Measurements from ENCODE around the gene VPS50.

Gene VPS50

DNA sequence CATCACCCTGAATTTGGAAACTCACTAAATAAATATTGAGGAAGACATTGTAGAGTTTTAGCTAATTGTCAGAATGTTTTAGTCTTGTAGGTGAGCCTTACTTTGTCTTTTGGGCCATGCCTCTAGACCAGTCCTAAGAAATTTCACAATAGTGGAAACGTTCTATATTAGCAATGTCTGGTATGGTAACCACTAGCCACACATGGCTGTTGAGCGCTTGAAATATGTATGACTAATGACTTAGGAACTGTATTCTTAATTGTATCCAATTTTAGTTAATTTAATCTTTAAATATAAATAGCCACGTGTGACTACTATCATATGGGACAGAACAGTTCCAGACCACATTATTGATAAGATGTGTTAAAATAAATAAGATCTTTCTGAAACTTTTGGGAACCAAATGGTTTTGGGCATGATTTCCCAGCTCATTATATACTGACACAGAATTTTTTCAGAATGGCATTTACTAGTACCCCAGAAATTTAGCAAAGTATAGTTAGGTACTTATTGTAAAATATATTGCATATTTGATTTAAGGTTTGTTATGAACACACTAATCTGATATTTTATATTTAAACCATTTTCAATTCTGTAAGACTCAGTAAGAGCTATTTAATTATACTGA lies 95.0 kb downstream of the VPS50 start:
- TF ChIP-seq GATA3 (IDR thresholded peaks at IDR 0.05; ENCODE audit: low read depth, low read length) (no peak), GATA2 (IDR thresholded peaks at IDR 0.05; ENCODE audit: low read depth, low read length) (no peak)

DNA sequence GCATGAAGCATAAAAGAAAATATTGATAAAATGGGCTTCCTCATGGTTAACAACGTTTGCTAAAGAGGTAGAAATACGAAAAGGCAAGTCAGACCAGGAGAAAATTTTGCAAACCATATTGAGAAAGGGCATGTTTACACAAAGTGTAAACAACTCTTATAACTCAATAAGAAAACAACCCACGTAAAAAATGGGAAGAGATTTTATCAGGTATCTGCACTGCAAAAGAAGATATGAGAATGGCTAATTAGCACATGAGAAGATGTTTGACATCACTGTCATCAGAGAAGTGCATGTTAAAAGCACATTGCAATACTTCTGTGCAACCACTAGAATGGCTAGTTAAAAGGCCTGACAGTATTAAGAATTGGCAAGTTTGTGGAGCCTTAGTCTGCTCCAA lies 99.5 kb downstream of the VPS50 start:
- no peak for TF ChIP-seq GATA2 (IDR thresholded peaks at IDR 0.05; ENCODE audit: low read depth, low read length)
- TF ChIP-seq GATA3 (IDR thresholded peaks at IDR 0.05; ENCODE audit: low read depth, low read length) = no peak

- TF ChIP-seq GATA3 (IDR thresholded peaks at IDR 0.05; ENCODE audit: low read depth, low read length) (no peak), GATA2 (IDR thresholded peaks at IDR 0.05; ENCODE audit: low read depth, low read length) (no peak)
These were observed 100.0 kb downstream of the VPS50 start for GRCh38 chr7:93332172-93332571.

DNA sequence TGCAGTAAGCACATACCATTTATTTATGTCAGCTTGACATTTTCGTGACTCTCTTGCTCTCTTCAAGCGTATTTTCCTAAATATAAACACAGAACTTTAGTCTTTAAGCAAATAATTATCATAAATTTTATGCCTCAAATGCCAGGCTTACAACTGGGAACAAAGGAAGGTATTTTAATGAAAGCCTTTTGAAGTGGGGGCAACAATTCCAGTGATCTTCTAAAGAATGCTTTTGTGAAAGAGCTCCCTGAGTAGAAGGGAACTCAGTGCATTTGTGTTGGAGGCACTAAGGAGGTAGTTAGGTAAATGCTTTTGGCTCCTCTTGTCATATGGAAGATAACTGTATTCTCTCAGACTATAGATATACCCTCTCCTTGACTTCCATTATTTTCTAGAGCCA lies 104.9 kb downstream of the VPS50 start:
- TF ChIP-seq GATA2 (IDR thresholded peaks at IDR 0.05; ENCODE audit: low read depth, low read length) = no peak
- TF ChIP-seq GATA3 (IDR thresholded peaks at IDR 0.05; ENCODE audit: low read depth, low read length) = no peak

DNA sequence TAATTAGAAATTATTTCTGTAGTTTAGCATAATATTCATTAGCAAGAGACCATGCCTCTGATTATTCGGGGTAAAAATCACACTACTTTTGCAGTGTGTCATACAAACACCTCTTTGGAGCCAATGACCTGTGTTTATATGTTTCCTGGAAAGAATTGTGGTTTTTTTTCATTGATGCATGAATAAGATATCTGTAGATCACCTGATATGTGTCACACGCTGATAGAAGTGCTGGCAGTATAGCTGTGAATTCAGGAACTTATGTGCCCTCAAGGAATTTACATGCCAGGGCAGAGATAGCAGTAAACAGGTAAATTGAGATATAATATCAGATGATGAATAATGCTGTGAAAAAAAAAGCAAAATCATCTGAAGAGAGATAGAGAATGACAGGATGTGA lies 118.2 kb downstream of the VPS50 start:
- no peak for TF ChIP-seq GATA3 (IDR thresholded peaks at IDR 0.05; ENCODE audit: low read depth, low read length)

DNA sequence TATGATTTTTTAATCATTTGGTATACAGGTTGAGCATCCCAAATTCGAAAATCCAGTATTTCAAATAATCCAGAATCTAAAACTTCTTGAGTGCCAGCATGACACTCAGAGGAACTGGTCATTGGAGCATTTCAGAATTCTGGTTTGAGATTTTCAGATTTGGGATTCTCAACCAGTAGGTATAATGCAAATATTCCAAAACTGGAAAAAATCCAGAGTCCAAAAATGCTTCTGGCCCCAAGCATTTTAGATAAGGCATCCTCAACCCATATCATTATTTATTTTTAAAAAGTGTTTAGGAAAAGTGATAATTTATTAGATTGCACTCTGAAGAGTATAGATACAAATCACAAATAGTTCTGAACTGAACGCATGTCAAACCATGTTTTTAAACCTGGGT lies 120.7 kb downstream of the VPS50 start:
- TF ChIP-seq GATA3 (IDR thresholded peaks at IDR 0.05; ENCODE audit: low read depth, low read length) (no peak), GATA2 (IDR thresholded peaks at IDR 0.05; ENCODE audit: low read depth, low read length) (no peak)

- no peak for TF ChIP-seq GATA3 (IDR thresholded peaks at IDR 0.05; ENCODE audit: low read depth, low read length)
- TF ChIP-seq GATA2 (IDR thresholded peaks at IDR 0.05; ENCODE audit: low read depth, low read length) = no peak
These were observed 122.6 kb downstream of the VPS50 start for GRCh38 chr7:93354815-93355214.

DNA sequence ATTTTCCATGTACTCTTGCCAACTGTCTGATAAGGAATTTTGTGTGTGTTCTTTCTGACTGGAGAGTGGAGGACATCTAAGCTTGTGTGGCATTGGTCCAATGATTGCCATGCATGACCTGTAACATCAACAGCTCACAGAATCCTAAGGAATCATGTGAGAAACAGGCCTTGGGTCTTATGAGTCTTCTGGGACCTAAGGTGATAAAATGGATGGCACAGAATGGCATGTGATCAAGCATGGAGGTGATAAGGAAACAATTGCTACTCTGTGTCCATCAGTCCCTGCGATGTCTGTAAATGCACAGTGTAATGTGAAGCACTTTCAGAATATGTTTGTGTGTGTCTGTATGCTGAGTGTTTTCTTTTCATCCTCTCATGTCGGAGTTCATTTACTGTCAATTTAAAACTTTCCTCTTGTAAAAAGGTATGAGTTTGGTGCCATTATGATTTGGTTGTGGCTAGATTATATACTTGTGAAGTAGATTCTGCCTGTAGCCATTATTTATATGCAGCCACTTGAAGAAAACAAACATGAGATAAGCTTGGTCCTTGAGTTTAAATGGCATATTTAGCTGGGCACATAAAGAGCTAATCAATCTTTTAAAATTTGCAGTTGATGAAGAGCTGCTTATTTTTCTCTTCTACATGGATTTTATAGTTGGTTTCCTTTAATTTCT lies 127.5 kb downstream of the VPS50 start:
- TF ChIP-seq GATA2 (IDR thresholded peaks at IDR 0.05; ENCODE audit: low read depth, low read length) = no peak
- no peak for TF ChIP-seq GATA3 (IDR thresholded peaks at IDR 0.05; ENCODE audit: low read depth, low read length)

- TF ChIP-seq GATA2 (IDR thresholded peaks at IDR 0.05; ENCODE audit: low read depth, low read length) = no peak
- no peak for TF ChIP-seq GATA3 (IDR thresholded peaks at IDR 0.05; ENCODE audit: low read depth, low read length)
These were observed 129.7 kb downstream of the VPS50 start for GRCh38 chr7:93361853-93362252.

DNA sequence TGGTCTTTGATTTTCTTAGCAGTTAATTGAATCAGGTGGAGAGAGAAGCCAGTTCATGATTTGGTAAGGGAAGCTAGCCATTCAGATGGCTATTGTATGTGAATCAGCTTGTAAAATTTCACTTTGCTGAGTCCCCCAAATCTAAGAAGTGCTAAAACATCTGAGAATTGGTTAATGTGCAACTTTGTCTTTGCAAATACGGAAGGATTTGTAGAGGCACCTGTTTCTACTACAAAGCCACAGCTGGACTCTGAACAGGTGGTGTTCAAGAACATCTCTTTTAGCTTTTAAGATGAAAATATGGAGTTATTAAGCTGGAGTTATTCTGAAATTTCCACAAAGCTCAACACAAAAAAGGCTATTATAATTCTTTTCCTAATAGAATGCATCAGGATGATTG lies 132.6 kb downstream of the VPS50 start:
- no peak for TF ChIP-seq GATA2 (IDR thresholded peaks at IDR 0.05; ENCODE audit: low read depth, low read length)

GRCh38 chr7:93365341-93365740 lies 133.2 kb downstream of the VPS50 start:
- TF ChIP-seq GATA3 (IDR thresholded peaks at IDR 0.05; ENCODE audit: low read depth, low read length) = no peak
- TF ChIP-seq GATA2 (IDR thresholded peaks at IDR 0.05; ENCODE audit: low read depth, low read length) = no peak

GRCh38 chr7:93366816-93367215 lies 134.7 kb downstream of the VPS50 start:
- TF ChIP-seq GATA2 (IDR thresholded peaks at IDR 0.05; ENCODE audit: low read depth, low read length) = no peak
- TF ChIP-seq GATA3 (IDR thresholded peaks at IDR 0.05; ENCODE audit: low read depth, low read length) = no peak

- TF ChIP-seq GATA2 (IDR thresholded peaks at IDR 0.05; ENCODE audit: low read depth, low read length) (no peak), GATA3 (IDR thresholded peaks at IDR 0.05; ENCODE audit: low read depth, low read length) (no peak)
These were observed 135.1 kb downstream of the VPS50 start for GRCh38 chr7:93367254-93367653.

DNA sequence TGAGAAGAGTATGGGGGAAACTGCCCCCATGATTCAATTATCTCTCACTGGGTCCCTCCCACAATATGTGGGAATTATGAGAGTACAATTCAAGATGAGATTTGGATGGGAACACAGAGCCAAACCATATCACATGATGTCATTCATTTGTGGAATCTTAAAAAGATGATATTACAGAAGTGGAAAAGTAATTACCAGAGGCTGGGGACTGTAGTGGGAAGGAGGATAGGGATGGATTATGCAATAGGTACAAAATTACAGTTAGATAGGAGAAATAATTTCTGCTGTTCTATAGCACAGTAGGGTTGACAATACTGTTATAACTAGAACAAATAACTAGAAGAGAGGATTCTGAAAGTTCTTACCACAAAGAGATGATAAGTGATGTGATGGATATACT lies 141.4 kb downstream of the VPS50 start:
- no peak for TF ChIP-seq GATA3 (IDR thresholded peaks at IDR 0.05; ENCODE audit: low read depth, low read length)
- no peak for TF ChIP-seq GATA2 (IDR thresholded peaks at IDR 0.05; ENCODE audit: low read depth, low read length)

DNA sequence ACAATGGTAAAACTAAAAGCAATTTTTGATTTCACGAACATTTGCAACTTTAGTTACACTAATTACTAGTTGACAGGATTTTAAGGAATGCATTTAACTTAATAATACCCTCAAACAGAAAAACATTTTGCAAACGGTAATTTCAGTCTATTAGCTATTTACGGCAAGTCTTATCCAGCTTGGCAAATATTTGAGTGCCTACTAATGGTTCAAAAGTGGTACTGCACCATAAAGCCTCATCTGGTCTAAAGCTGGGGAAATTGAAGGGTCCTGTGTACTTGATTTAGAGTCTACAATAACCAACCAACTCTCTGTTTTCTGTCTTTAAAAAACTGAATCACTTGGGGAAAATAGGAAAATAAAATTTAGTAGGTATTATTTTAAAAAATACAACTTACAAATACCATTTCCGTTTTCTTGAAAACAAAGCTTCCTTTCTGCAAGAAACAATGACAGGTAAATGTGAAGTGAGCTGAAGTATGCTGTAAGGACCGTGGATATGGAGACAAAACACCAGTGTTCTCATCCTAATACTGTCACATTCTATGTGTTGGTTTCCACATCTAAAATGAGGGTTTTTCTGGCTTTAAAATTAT lies 142.3 kb downstream of the VPS50 start:
- TF ChIP-seq GATA3 (IDR thresholded peaks at IDR 0.05; ENCODE audit: low read depth, low read length) (no peak), GATA2 (IDR thresholded peaks at IDR 0.05; ENCODE audit: low read depth, low read length) (no peak)

All from SH-SY5Y (cell line).